Stimulated activated CD8-positive, alpha-beta memory T cell treated with anti-CD3 and anti-CD28 coated beads, Interleukin-7, amount 100 ng/mL, for 4 hours (primary cell): ENCODE data around the gene TRIM44.
"Not testable (repeated sequence)": the region's sequence is repeated elsewhere in the genome, so short reads cannot be mapped to it uniquely, and the experiment has no call there.

Source experiments
- DNase-seq, 2 donors: peaks; one replicate each; pipeline ENCODE4 v3.0.0-alpha.2; 2020; ENCODE audit warnings: low read depth in 2 of 2

Gene TRIM44

GRCh38 chr11:35814720-35815305 is 152.2 kb downstream of the TRIM44 start:
- no peak for DNase-seq

- no peak for DNase-seq
Observed at GRCh38 chr11:35815556-35816315, 153.2 kb downstream of the TRIM44 start.

DNA sequence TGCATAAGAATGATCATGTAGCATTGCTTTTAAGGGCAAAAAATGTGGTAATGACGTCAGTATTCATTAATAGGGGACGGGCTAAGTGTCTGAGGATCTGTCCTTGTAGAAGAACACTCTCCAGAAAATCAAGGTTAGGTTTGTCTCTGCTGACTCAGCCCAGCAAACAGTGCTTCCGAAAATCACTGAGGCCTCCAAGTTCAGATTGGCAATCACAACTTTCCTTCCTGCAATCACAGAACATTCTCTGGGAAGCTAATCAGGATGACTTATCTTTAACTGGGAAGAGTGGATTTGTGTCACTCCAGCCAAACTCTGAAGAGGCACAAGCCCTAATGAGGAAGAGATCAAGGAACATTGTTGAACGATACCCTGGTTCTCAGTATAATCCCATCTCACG is 158.0 kb downstream of the TRIM44 start:
- DNase-seq, result no peak

- DNase-seq, result no peak
Observed at GRCh38 chr11:35822815-35823495, 160.4 kb downstream of the TRIM44 start.

DNA sequence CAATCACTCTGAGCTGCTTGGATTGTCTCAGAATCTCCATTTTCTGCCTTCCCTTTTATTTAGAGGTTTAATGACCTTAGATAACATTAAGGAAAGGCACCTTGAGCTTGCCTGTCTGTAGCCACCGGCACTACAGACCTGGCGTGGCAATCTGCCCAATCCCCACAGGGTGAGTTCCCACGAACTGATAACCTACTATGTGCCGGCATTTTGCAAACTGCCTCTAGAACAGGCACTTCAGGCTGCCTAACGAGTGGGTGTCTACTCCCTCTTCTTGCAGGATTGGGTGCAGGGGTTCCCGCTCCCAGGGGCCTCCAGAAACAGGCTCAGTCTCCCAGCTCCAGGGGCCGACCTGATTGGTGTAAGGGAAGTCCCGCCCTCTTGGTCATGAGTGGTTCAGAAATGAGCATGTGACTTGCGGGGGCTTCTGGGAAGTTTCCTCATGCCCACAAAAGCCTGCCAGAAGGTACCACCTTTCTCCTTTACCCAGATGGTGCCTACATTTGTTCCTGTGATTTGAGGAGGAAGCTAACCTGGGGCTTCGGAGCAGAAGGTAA is 161.2 kb downstream of the TRIM44 start:
- no peak for DNase-seq

GRCh38 chr11:35825386-35825785 is 162.8 kb downstream of the TRIM44 start:
- DNase-seq, result no peak

- DNase-seq, result no peak
Observed at GRCh38 chr11:35826006-35826405, 163.4 kb downstream of the TRIM44 start.

DNA sequence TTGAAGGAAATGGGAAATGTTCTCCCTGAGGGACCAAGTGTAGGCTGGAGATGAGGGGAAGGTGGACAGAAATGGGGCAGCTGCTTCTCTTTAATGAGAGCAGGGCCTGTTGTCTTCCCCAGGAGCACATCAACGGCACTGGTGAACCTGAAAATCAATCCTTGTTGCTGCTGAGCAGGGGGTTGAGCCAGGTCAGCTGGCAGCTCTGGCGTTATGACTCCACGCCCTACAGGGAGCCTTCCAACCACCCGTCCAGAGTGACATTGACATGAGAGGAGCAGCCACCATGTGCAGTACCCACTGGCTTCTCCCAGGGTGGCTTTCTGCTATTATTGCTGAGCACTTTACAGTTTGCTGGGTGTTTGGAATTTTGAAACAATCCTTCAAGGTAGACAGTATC is 164.4 kb downstream of the TRIM44 start:
- DNase-seq, result no peak

GRCh38 chr11:35836205-35836604 is 173.6 kb downstream of the TRIM44 start:
- DNase-seq, result no peak

- no peak for DNase-seq
Observed at GRCh38 chr11:35838071-35838470, 175.5 kb downstream of the TRIM44 start.

GRCh38 chr11:35838697-35839367 is 176.3 kb downstream of the TRIM44 start:
- DNase-seq, result not testable (repeated sequence)

GRCh38 chr11:35839368-35840161 is 177.0 kb downstream of the TRIM44 start:
- DNase-seq, result no peak

GRCh38 chr11:35841733-35842132 is 179.2 kb downstream of the TRIM44 start:
- DNase-seq, result no peak

GRCh38 chr11:35842958-35843357 is 180.4 kb downstream of the TRIM44 start:
- no peak for DNase-seq

- DNase-seq, result no peak
Observed at GRCh38 chr11:35844579-35844978, 182.0 kb downstream of the TRIM44 start.

DNA sequence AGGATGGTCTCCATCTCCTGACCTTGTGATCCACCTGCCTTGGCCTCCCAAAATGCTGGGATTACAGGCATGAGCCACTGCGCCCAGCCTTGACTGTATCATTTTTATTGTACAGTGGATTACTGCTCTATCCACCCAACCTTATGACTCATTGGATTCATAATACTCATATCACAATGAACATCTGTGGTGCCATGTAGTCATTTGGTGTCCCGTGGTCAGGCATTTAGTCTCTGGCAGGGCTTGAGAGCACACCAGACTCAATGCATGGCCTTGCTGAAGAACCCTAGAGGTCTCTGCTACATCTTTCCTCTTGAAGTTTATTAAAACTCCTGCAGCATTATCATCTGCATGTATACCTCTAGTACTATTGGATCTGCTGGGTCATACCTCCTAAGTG is 183.3 kb downstream of the TRIM44 start:
- no peak for DNase-seq

DNA sequence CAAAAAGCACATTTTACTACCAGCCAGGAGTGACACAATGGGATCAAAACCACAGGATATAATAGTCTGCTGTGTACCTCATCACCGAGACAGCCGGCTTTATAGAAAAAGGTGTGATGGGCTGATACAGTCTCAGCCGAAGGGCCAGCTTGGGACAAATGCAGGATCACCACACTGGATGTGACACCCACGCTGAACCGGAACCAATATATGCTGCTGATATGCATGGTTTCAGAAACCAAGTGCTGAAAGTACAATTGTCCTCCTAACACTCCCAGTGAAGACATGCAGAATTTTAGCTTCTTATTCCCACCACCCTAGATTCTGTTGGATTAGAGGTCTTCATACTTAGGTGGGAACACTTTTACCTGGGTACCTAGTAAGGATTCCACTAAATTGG is 184.3 kb downstream of the TRIM44 start:
- no peak for DNase-seq

- DNase-seq, result no peak
Observed at GRCh38 chr11:35847473-35847872, 184.9 kb downstream of the TRIM44 start.

DNA sequence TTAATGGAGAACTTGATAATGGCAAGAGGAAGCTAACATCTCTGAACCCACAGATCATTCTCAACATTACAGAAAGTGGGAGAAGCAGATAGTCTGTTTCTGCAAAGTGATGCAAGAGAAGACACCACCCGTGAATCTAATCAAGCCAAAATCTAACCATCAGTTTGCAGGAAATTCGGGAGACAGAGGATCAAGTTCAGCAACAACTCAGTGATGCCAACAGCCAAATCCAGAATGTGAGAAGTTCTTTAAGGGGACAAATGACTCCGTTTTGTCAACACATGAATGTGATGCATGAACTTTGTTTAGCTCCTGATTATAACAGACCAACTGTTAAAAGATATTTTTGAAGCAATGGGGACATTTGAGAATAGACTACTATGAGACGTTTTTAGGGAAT is 186.0 kb downstream of the TRIM44 start:
- DNase-seq, result no peak

- DNase-seq, result no peak
Observed at GRCh38 chr11:35850191-35850590, 187.6 kb downstream of the TRIM44 start.

DNA sequence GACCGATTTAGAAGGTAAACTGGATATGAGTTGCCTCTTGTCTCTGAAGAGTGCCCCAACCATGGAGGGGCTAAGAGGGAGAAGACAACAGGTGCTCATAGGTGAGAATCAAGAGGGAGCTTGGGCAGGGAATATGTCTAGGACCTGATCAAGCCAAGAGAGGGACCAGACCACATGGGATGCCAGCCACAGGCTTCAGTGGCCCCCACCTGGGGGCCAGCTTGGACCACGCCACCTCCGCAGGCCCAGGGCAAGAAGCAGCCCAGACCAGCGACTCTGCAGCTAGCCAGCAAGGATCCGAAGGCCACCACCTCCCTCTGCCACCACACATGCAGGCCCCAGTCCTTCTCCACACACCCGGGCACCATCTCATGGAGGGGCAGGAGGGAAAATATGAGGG is 188.8 kb downstream of the TRIM44 start:
- DNase-seq, result no peak
